Tibial nerve (tissue), 4 donors: ENCODE data around the gene CNIH3.

ENCODE experiments used
- EP300 ChIP-seq, 2 donors: sonication (generic); formaldehyde crosslinking; IDR thresholded peaks; one replicate each; pipeline ENCODE4 v1.6.1; 2017; ENCODE audit warnings: antibody characterized with exemption in 2 of 2, mild to moderate bottlenecking in 1 of 2
- POLR2A ChIP-seq, 2 donors: fragments of 450-650 bp; IDR thresholded peaks; one replicate each; pipeline ENCODE4 v1.6.1; 2017; ENCODE audit warnings: antibody characterized with exemption in 2 of 2, mild to moderate bottlenecking in 2 of 2, moderate library complexity in 2 of 2
- TF ChIP-seq, protein P1 (sequence below), 5 experiments: fragments of 200-600 bp in 3 of 5; fragments of 450-650 bp in 2 of 5; sonication (generic) in 3 of 5; IDR thresholded peaks; one replicate each; pipeline ENCODE4 v1.5.1; 2016 to 2019; ENCODE audit warnings: antibody characterized with exemption in 5 of 5, mild to moderate bottlenecking in 3 of 5, moderate library complexity in 2 of 5

DNA sequence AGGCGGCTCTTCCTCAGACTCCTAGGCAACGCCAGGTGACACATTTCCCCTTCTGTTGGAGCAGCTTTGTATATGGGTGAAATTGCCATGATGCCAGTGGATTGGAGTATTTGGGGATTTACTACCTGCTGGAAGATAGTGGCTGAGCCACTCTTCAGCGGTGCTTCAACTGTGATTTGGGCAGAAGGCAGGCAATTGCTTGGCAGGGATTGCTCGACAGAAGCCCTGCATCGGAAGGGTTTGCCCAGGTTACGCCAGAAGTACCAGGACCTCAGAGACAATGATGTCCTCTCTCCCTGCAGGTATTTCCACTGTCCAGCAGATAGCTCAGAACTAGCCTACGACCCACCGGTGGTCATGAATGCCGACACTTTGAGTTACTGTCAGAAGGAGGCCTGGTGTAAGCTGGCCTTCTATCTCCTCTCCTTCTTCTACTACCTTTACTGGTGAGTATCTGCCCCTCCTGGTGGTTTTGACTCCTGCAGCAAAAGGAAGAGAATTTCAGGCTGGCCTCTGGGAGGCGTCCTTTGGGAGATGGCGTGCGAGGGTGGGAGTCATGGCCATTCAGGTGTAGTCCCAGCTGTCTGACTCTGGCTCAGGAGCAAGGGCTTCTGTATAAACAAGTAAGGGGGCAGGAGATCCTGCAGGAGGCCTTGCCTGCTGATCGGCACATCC is 118.3 kb downstream of the CNIH3 start:
- TF ChIP-seq, protein P1, sequence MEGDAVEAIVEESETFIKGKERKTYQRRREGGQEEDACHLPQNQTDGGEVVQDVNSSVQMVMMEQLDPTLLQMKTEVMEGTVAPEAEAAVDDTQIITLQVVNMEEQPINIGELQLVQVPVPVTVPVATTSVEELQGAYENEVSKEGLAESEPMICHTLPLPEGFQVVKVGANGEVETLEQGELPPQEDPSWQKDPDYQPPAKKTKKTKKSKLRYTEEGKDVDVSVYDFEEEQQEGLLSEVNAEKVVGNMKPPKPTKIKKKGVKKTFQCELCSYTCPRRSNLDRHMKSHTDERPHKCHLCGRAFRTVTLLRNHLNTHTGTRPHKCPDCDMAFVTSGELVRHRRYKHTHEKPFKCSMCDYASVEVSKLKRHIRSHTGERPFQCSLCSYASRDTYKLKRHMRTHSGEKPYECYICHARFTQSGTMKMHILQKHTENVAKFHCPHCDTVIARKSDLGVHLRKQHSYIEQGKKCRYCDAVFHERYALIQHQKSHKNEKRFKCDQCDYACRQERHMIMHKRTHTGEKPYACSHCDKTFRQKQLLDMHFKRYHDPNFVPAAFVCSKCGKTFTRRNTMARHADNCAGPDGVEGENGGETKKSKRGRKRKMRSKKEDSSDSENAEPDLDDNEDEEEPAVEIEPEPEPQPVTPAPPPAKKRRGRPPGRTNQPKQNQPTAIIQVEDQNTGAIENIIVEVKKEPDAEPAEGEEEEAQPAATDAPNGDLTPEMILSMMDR (IDR thresholded peaks at IDR 0.05): no peak
- TF ChIP-seq POLR2A (IDR thresholded peaks at IDR 0.05) (no peak), EP300 (IDR thresholded peaks at IDR 0.05) (no peak)
